ENCODE data around the gene RCBTB1. TPM values are rescaled to one million over a fixed set of nuclear protein-coding genes. Genes with fewer than 3 reads are reported as not detected.
"Not testable (repeated sequence)": the region's sequence is repeated elsewhere in the genome, so short reads cannot be mapped to it uniquely, and the experiment has no call there.

Gene RCBTB1
- total RNA-seq, 2 experiments from 2014 or later: 15.1 to 31.1 TPM

- intact Hi-C loops (cut with micrococcal nuclease; ENCODE audit: unreplicated experiment): loop anchor here (1.0 to 10.0 kb wide), 9 partner anchors 67 to 632 kb away; partner anchors contain the start of genes CAB39L, CDADC1, FNDC3A and SETDB2
- H2AFZ ChIP-seq (ENCODE audit: low read length): peak overlapping the region; percentile 94
- peak; percentile 93 for DNase-seq (ENCODE audit: low spot score)
- no TSS peak for BruUV-seq (replicated peaks)
- H3K9me3 ChIP-seq (ENCODE audit: low read length): no peaks in the 10 kb centered on the region
- peak overlapping the region; percentile 53 for H3K4me3 ChIP-seq (ENCODE audit: low read depth, low read length, poor library complexity, severe bottlenecking)
- peak overlapping the region; percentile 71 for H3K27ac ChIP-seq (ENCODE audit: low read depth, low read length, poor library complexity, severe bottlenecking)
- H3K79me2 ChIP-seq (ENCODE audit: insufficient read depth, low read depth, low read length): no peaks in the 10 kb centered on the region
- no peaks in the 10 kb centered on the region for H4K20me1 ChIP-seq (ENCODE audit: insufficient read depth, low read length)
- H3K36me3 ChIP-seq (ENCODE audit: insufficient read depth, low read length): no peaks in the 10 kb centered on the region
- H3K4me1 ChIP-seq (ENCODE audit: insufficient read depth, low read length, poor library complexity, severe bottlenecking): peaks cover 57% of the 10 kb centered on the region
- no peaks in the 10 kb centered on the region for H3K9me2 ChIP-seq (ENCODE audit: insufficient read depth, low read length)
- peak overlapping the region; percentile 59 for H3K4me2 ChIP-seq (ENCODE audit: low read length)
- peak; percentile 98 for TF ChIP-seq CTCF (conservative IDR thresholded peaks at IDR 0.05; ENCODE audit: low read length)
- TF ChIP-seq EZH2phosphoT487 (IDR thresholded peaks at IDR 0.05; ENCODE audit: borderline replicate concordance, low read depth, low read length): no peak
- ChIA-PET CTCF (ENCODE audit: unreplicated experiment) (interaction anchor here (0.6 to 1.3 kb wide), 3 partner anchors 17 to 309 kb away, joined by 3 to 5 read pairs (median 3); partner anchors contain the start of genes CAB39L and SETDB2), POLR2A (interaction anchor here (0.6 to 2.6 kb wide), 13 partner anchors 10 to 312 kb away, joined by 3 to 29 read pairs (median 4); partner anchors contain the start of genes ARL11, PHF11 and SETDB2)
These were observed 21.6 kb upstream of the RCBTB1 start for GRCh38 chr13:49606747-49607648.

- ChIA-PET CTCF (ENCODE audit: unreplicated experiment) (no interaction called here), POLR2A (interaction anchor here (0.6 to 2.9 kb wide), 7 partner anchors 10 to 232 kb away, joined by 3 to 13 read pairs (median 5); partner anchors contain the start of gene ARL11)
- DNase-seq (ENCODE audit: low spot score): peak; percentile 16
- intact Hi-C loops (cut with micrococcal nuclease; ENCODE audit: unreplicated experiment): loop anchor here (10.0 kb wide), 1 partner anchor 630 kb away; the partner anchor contains the start of gene FNDC3A
- Histone ChIP-seq H2AFZ (ENCODE audit: low read length) (peak overlapping the region; percentile 91), H3K4me1 (ENCODE audit: insufficient read depth, low read length, poor library complexity, severe bottlenecking) (peaks cover 48% of the 10 kb centered on the region), H3K27ac (ENCODE audit: low read depth, low read length, poor library complexity, severe bottlenecking) (no peak overlapping the region), H3K36me3 (ENCODE audit: insufficient read depth, low read length) (no peaks in the 10 kb centered on the region), H3K4me3 (ENCODE audit: low read depth, low read length, poor library complexity, severe bottlenecking) (no peak overlapping the region), H3K4me2 (ENCODE audit: low read length) (peak overlapping the region; percentile 49), H3K9me2 (ENCODE audit: insufficient read depth, low read length) (no peaks in the 10 kb centered on the region), H4K20me1 (ENCODE audit: insufficient read depth, low read length) (no peaks in the 10 kb centered on the region), H3K79me2 (ENCODE audit: insufficient read depth, low read depth, low read length) (no peaks in the 10 kb centered on the region), H3K9me3 (ENCODE audit: low read length) (no peaks in the 10 kb centered on the region)
- no peak for TF ChIP-seq CTCF (conservative IDR thresholded peaks at IDR 0.05; ENCODE audit: low read length)
- TF ChIP-seq EZH2phosphoT487 (IDR thresholded peaks at IDR 0.05; ENCODE audit: borderline replicate concordance, low read depth, low read length): no peak
- no TSS peak for BruUV-seq (replicated peaks)
These were observed 19.2 kb upstream of the RCBTB1 start for GRCh38 chr13:49604570-49604969.

- not testable (repeated sequence) for H3K4me3 ChIP-seq (ENCODE audit: low read depth, low read length, poor library complexity, severe bottlenecking); BruUV-seq (replicated peaks); H3K79me2 ChIP-seq (ENCODE audit: insufficient read depth, low read depth, low read length); H3K27ac ChIP-seq (ENCODE audit: low read depth, low read length, poor library complexity, severe bottlenecking); H3K4me2 ChIP-seq (ENCODE audit: low read length); H3K9me3 ChIP-seq (ENCODE audit: low read length); H2AFZ ChIP-seq (ENCODE audit: low read length); H3K36me3 ChIP-seq (ENCODE audit: insufficient read depth, low read length); H3K9me2 ChIP-seq (ENCODE audit: insufficient read depth, low read length); H4K20me1 ChIP-seq (ENCODE audit: insufficient read depth, low read length); DNase-seq (ENCODE audit: low spot score)
- CTCF ChIA-PET (ENCODE audit: unreplicated experiment): interaction anchor here (1.1 kb wide), 1 partner anchor 23 kb away, joined by 5 read pairs; no protein-coding TSS in a partner anchor
- POLR2A ChIA-PET: interaction anchor here (0.5 to 2.9 kb wide), 10 partner anchors 14 to 307 kb away, joined by 3 to 13 read pairs (median 4); partner anchors contain the start of genes CAB39L and SETDB2
- intact Hi-C loops (cut with micrococcal nuclease; ENCODE audit: unreplicated experiment): loop anchor here (10.0 kb wide), 1 partner anchor 628 kb away; the partner anchor contains the start of gene FNDC3A
- H3K4me1 ChIP-seq (ENCODE audit: insufficient read depth, low read length, poor library complexity, severe bottlenecking): peaks cover 31% of the 10 kb centered on the region
These were observed 17.3 kb upstream of the RCBTB1 start for GRCh38 chr13:49602615-49603014.
